ENCODE measurements around the gene MLF2. TPM values are rescaled to one million over a fixed set of nuclear protein-coding genes. Genes with fewer than 3 reads are reported as not detected.

Gene MLF2
- total and polyA plus RNA-seq, 8 donors: 9.3 to 296 (median 152) TPM

DNA sequence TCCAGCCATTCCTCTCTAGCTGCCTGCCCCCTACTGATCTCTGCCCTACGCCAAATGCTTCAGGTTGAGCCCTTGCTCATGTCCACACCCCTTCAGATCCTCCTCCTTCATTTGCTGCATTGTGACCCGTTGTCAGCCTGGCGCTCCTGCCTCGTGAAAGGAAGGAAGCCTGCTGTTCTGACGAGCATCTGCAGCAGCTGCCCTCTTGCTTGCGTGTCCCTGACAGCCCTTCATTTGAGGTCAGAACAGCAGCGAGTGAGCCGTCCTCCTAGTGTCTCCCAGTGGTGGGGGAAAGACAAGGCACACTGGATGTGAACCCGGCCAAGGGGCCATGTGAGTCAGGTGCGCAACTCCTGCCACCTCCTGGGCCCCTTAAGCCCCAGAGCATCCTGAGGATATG, 49.3 kb downstream of the MLF2 start:
- TF ChIP-seq EP300 (IDR thresholded peaks at IDR 0.05): no peak
- TF ChIP-seq, protein P1, sequence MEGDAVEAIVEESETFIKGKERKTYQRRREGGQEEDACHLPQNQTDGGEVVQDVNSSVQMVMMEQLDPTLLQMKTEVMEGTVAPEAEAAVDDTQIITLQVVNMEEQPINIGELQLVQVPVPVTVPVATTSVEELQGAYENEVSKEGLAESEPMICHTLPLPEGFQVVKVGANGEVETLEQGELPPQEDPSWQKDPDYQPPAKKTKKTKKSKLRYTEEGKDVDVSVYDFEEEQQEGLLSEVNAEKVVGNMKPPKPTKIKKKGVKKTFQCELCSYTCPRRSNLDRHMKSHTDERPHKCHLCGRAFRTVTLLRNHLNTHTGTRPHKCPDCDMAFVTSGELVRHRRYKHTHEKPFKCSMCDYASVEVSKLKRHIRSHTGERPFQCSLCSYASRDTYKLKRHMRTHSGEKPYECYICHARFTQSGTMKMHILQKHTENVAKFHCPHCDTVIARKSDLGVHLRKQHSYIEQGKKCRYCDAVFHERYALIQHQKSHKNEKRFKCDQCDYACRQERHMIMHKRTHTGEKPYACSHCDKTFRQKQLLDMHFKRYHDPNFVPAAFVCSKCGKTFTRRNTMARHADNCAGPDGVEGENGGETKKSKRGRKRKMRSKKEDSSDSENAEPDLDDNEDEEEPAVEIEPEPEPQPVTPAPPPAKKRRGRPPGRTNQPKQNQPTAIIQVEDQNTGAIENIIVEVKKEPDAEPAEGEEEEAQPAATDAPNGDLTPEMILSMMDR (IDR thresholded peaks at IDR 0.05): no peak
- no peak for TF ChIP-seq POLR2AphosphoS5 (IDR thresholded peaks at IDR 0.05)
- no peak for TF ChIP-seq POLR2A (IDR thresholded peaks at IDR 0.05)
- intact Hi-C loops (cut with DNase I; ENCODE audit: low total_unique reads): no loop called here
- WGBS, 5 donors: 6 to 14% (median 11%) methylated on average over 10 of the region's 10 CpGs
- Histone ChIP-seq H3K36me3 (no peaks in the 10 kb centered on the region), H3K4me1 (peaks cover 14 to 22% (median 18%) of the 10 kb centered on the region in 4 donors), H3K4me3 (no peak overlapping the region), H3K27ac (no peak overlapping the region), H3K27me3 (peaks cover 9 to 100% (median 55%) of the 10 kb centered on the region in 3 donors), H3K9me3 (no peaks in the 10 kb centered on the region)
- no peak for DNase-seq

DNA sequence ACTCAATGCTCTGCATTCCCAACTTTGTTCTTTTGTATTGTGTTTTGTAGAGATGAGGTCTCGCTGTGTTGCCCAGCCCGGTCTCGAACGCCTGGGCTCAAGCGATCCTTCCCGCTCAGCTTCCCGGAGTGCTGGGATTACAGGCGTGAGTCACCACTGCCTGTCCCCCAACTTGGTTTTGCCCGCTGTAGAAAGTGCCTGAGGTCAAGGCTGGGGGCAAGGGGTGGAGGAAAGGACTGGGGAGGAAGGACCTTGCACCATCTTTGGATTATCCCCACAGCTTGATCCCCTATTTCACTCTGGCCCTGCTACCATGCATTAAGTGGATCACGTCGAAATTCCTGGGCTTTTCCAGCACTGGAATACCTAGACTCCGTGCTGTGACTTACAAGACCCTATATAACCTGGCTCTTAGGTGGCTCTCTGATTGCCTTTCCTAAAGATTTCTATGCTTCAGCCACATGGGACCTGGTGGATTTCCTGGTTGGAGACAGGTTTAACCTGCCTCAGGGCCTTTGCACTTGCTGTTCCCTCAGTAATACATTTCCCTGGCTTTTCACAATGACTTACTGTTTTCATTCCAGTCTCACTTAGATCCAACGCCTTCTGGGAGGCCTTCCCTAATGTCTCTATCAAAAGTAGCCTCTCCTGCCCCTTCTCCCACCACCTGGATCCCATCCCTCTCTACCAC, 51.7 kb downstream of the MLF2 start:
- Histone ChIP-seq H3K27ac (no peak overlapping the region), H3K36me3 (no peaks in the 10 kb centered on the region), H3K4me1 (peaks cover 14 to 22% (median 18%) of the 10 kb centered on the region in 4 donors), H3K9me3 (no peaks in the 10 kb centered on the region), H3K27me3 (peaks cover 9 to 100% (median 62%) of the 10 kb centered on the region in 3 donors), H3K4me3 (peak overlapping the region; percentile 46 to 68 (median 52))
- intact Hi-C loops (cut with DNase I; ENCODE audit: low total_unique reads): no loop called here
- DNase-seq: no peak
- TF ChIP-seq, protein P1 (IDR thresholded peaks at IDR 0.05): no peak
- TF ChIP-seq POLR2A (IDR thresholded peaks at IDR 0.05) (no peak), POLR2AphosphoS5 (IDR thresholded peaks at IDR 0.05) (no peak), EP300 (IDR thresholded peaks at IDR 0.05) (no peak)
- 25 to 31% (median 29%) methylated on average over 13 of the region's 13 CpGs for WGBS, 5 donors

DNA sequence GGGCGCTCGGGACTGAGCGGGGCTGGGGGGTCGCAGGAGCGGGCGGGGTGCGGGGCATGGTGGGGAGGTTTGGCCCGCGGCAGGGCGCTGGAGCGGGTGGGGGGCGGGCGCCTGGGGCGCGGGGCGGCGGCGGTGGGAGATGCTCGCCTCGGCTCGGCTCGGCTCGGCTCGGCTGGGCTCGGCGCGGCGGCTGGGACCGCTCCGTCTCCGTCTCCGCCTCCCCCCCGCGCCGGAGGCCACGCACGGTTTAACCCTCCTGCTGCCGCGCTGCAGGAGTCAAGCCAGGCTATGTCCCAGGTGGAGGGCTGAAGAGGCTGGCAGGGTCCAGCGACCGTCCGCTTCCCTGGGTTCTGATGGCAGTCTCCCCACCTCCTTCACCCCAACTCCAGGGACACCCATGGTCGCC, 52.3 kb downstream of the MLF2 start, which contains the start of gene PIANP:
PIANP (minus strand) TSS at position 170 of the 406 bp plus-strand sequence. CDS start 2,754 bp downstream, outside the sequence.
- H3K36me3 ChIP-seq: no peaks in the 10 kb centered on the region
- intact Hi-C loops (cut with DNase I; ENCODE audit: low total_unique reads): no loop called here
- no peak for TF ChIP-seq POLR2AphosphoS5 (IDR thresholded peaks at IDR 0.05)
- TF ChIP-seq POLR2A (IDR thresholded peaks at IDR 0.05): no peak
- TF ChIP-seq EP300 (IDR thresholded peaks at IDR 0.05): no peak
- TF ChIP-seq, protein P1 (IDR thresholded peaks at IDR 0.05): no peak
- no peaks in the 10 kb centered on the region for H3K9me3 ChIP-seq
- peak; percentile 36 to 90 for DNase-seq
- 0 to 2% (median 1%) methylated on average over 8 to 42 of the region's 43 CpGs for WGBS, 5 donors
- peak within 1 kb of the TSS; percentile 46 to 68 (median 52) for H3K4me3 ChIP-seq
- peaks cover 14 to 22% (median 18%) of the 10 kb centered on the region in 4 donors for H3K4me1 ChIP-seq
- H3K27ac ChIP-seq: peak within 1 kb of the TSS in 1 of 5 donors; percentile 16
- H3K27me3 ChIP-seq: peaks cover 9 to 98% (median 62%) of the 10 kb centered on the region in 3 donors

DNA sequence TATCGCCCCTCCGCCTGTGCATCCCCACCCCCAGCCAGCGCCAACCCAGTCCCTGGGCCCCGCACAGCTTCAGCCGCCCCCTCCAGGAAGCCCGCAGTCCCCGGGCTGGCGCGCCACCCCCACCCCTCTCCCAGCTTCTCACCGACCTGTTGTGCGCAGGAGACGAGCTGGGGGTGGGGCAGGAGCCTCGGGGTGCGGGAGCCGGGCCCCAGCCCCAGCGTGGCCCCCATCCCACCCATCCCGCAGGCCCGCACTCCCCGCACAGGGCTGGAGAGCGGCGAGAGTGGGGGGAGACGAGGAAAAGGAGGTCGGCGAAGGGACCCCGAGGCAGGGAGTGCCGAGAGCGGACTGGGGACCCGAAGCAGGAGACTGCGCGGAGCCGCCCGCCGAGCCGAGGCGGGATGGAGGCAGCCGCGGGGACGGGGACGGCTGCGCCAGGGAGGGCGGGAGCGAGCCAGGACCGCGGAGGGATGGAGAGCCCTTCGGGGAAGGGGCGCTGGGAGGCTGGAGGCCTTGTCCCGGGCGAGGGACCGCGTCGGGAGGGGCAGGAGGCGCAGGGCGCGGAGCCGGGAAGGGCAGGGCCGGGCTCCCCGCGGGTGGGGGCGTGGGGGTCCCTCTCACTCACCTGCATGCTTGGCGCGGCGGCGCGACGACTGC, 52.8 kb downstream of the MLF2 start:
- peak in 1 of 2 donors; percentile 60 for DNase-seq
- Histone ChIP-seq H3K4me1 (peaks cover 14 to 22% (median 18%) of the 10 kb centered on the region in 4 donors), H3K9me3 (no peaks in the 10 kb centered on the region), H3K27ac (peak overlapping the region in 1 of 5 donors; percentile 16), H3K4me3 (peak overlapping the region; percentile 46 to 68 (median 52)), H3K27me3 (peaks cover 9 to 98% (median 62%) of the 10 kb centered on the region in 3 donors), H3K36me3 (no peaks in the 10 kb centered on the region)
- intact Hi-C loops (cut with DNase I; ENCODE audit: low total_unique reads): no loop called here
- TF ChIP-seq, protein P1 (IDR thresholded peaks at IDR 0.05): no peak
- TF ChIP-seq POLR2A (IDR thresholded peaks at IDR 0.05) (no peak), POLR2AphosphoS5 (IDR thresholded peaks at IDR 0.05) (no peak), EP300 (IDR thresholded peaks at IDR 0.05) (no peak)
- 0 to 2% (median 1%) methylated on average over 32 to 64 of the region's 65 CpGs for WGBS, 5 donors

All from stomach (tissue), 9 donors.